GM20431 (cell line): ENCODE data around the gene TMEM161A.
"Not testable (repeated sequence)": the region's sequence is repeated elsewhere in the genome, so short reads cannot be mapped to it uniquely, and the experiment has no call there.

ENCODE experiments used
- in situ Hi-C: fragments of 300-500 bp; cut with MseI, MboI; formaldehyde crosslinking; loops from one replicate; pipeline ENCODE4 v1.15.0; 2020; ENCODE audit warnings: low sequenced_read_pairs; ENCODE audit not compliant: unreplicated experiment

Gene TMEM161A

DNA sequence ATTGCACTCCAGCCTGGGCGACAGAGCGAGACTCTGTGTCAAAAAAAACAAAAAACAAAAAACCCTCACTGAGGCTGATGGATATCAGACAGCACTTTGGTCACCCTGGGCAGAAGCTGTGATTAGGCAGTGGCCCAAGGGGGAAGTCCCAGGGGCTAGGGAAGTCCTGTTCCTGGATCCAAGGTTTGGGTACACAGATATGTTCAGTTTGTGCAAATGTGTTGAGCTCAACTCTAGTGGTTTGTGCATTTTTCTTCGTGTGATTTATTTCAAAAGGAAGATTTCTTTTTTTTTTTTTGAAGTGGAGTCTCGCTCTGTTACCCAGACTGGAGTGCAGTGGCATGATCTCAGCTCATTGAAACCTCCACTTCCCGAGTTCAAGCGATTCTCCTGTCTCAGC is 19.5 kb upstream of the TMEM161A start:
- in situ Hi-C loops = no loop called here

DNA sequence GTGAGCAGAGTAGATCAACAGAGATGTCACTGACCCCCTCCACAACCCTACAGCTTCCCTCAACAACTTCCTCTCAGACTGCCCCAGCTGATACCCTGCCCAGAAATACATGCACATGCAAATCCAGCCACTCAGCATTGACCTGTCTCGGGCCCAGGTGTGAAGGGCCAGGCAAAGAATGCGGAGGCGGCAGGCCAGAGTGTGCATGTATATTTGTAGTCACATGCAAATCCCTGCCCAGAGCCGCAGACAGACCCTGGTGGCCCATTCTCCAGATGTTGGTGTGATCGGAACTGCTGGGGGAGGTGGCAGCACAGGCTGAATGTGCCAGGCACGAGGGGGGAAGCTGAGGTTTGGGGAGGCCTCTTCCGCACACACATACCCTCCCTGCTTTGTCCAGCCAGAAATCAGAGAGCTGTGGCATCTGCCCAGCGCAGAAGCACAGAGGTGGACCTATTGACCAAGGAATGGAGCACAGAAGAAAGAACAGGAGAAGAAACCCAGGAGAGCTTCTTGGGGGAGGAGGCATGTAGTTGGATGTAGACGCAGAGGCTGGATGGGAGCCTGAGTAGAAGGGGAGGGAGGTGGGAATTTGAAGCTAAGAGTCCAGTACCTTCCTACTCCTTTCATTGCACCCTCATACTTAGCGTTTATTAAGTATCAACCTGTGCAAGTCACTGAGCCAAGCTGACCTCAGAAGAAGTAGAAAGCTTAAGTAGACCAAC is 17.4 kb upstream of the TMEM161A start:
- in situ Hi-C loops = no loop called here

GRCh38 chr19:19154768-19155494 is 16.7 kb upstream of the TMEM161A start:
- in situ Hi-C loops = no loop called here

DNA sequence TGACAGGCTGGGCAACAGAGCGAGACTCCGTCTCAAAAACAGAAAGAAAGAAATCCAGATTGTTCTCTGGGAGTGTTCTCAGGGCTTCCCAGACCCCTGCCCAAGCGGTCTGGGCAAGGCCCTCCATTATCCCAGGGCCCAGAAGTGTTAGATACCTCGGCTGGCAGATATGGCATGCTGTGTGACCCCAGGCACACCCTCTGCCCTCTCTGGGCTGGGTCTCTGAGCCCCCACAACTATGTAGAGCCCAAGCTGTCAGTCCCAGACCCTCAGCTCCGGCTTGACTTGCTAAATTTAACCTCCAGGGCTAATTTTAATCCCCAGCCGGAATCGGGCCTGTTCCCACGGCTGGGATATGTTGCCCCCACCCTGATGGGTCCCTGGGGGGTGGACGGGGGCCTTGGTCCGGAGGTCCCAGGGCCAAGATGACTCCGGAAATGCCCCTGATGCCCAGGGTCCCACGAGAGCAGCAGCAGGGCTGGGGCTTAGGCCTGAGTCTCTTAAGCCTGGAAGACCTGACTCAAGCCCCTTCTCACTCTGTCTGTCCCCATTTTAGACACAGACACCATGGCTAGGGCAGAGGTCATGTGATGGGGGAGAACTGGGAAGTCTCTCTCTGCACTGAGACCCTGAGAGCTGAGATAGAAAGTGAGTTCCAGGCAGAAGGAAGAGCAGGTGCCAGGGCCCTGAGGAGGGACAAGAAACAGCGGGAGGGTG is 14.5 kb upstream of the TMEM161A start:
- in situ Hi-C loops = no loop called here

DNA sequence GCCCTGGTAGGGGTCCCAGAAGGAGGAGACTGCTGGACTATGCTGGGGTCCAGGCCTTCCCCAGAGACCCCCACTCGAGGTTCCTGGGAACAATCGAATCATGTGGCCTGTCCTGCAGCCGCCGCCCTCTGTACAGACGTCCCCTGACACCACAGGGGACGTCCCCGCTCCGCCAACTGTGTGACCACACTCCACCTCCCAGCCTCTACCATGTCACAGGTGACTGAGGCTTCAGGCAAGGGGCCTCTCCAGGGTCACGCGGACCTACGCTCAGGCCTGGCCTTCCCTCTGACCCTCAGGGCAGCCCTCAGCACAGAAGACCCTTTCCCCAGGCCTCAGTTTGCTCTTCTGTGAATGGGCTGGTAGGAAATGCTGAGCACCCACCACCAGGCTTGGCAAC is 13.1 kb upstream of the TMEM161A start:
- in situ Hi-C loops = no loop called here

DNA sequence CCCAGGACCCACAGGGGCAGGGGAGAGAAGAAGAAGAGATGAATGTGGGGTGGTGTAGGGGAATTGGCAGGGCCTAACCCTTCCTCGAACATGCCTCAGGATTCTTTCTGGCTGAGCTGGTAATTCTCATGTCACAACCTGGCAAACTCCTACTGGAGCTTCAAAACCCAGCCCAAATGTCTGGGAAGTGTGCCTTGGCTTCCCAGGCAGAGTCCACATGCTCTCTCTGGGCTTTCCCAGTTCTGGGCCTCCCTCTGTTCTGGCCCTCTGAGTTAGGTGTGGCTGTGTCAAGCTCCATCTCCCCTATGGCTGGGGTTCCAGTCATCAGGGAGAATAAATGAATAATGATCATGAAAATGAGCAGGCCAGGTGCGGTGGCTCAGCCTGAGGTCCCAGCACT is 11.2 kb upstream of the TMEM161A start:
- in situ Hi-C loops = no loop called here

- in situ Hi-C loops = not testable (repeated sequence)
These were observed 10.2 kb upstream of the TMEM161A start for GRCh38 chr19:19148504-19148903.

GRCh38 chr19:19147344-19147743 is 9.1 kb upstream of the TMEM161A start:
- in situ Hi-C loops = no loop called here

GRCh38 chr19:19146865-19147264 is 8.6 kb upstream of the TMEM161A start:
- in situ Hi-C loops = no loop called here

DNA sequence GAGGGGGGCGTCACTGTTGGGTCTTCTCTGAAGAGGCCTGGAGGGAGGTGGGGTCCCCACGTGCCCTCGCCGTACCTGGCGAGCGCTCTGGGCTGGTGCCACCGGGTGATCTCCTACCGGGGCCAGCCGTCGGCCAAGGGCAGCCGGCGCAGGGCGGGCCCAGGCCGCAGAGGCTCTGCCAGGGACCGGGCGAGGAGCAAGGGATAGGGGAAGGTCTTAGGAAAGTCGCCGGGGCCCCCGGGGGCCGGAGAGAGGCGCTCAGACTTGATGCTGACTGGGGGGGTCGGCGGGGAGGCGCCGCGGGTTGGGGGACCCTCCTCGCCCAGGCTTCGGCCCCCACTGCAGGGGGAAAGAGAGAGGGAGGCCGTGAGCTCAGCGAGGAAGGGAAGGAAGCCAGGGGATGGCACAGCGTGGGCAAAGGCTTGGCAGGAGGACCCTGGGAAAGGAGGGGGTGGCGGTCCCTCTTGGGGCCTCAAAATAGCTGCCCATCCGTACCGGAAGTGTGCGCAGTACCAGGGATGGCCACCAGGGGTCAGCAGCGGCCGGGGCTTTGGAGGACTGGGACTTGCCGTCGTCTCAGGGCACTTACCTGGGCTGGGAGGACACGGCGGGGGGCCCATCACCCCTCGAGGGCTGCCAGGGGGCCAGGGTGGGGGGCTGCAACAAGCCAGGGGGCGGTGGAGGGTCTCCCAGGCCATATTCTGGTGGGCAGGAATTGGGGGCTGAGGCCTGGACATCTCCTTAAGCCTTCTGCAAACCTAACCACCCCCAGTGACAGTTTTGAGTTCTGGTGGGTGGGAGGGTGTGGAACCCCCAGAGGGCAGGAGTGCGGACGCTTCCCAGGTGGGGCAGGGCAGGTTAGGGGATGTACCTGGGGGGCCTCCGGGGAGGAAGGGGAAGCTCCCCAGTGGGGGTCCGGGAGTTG is 7.7 kb upstream of the TMEM161A start:
- in situ Hi-C loops = no loop called here

DNA sequence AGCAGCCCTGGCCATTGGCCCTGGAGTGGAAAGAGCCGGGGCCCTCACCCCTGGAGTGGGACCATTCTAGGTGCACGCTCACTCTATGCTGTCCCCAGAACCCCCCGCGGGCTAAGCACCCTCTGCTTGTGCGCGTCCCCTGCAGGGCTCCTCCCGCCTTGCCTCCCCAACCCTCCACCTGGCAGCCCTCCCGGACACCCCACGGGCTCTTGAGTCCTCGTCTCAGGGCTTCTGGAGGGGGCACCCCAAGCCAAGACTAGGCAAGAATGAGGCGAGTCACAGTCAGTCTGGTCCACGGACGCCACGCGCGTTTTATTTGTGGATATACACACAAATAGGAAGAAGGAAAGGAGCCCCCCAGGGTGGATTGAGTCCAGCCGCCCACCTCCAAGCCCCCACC is 7.0 kb upstream of the TMEM161A start:
- in situ Hi-C loops = no loop called here

- in situ Hi-C loops = no loop called here
These were observed 4.1 kb upstream of the TMEM161A start for GRCh38 chr19:19142347-19142746.

DNA sequence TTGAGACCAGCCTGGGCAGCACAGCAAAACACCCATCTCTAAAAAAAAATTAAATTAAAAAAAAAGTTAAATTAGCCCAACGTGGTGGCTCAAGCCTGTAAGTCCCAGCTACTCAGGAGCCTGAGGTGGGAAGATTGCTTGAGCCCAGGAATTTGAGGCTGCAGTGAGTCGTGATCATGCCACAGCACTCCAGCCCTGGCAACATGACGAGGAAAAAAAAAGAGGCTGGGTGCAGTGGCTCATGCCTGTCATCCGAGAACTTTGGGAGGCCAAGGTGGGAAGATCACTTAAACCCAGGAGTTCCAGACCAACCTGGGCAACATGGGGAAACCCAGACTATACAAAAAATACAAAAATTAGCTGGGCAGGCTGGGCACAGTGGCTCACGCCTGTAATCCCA is 2.2 kb upstream of the TMEM161A start:
- in situ Hi-C loops = no loop called here

DNA sequence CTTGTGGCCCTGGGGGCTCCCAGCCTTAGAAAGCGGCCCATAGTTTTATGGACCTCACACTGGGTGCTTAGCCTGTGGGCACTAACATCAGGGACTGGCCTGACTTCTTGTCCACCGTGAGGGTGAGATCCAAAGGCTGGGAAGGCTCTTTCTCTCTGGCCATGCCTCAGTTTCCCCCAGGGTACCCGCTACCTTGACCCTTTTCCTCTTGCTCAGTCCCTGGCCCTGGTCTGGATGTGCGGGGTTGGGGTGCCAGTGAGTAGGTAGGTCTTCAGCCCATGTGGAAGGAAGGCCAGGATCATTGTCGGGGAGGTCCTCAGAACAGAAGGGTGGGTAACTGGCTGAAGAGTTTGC is 1.6 kb upstream of the TMEM161A start:
- in situ Hi-C loops = no loop called here

GRCh38 chr19:19137556-19138108 is 646 bp downstream of the TMEM161A start:
- in situ Hi-C loops = no loop called here

- in situ Hi-C loops = not testable (repeated sequence)
These were observed 2.6 kb downstream of the TMEM161A start for GRCh38 chr19:19135713-19136112.

GRCh38 chr19:19134687-19135158 is 3.6 kb downstream of the TMEM161A start:
- in situ Hi-C loops = no loop called here

DNA sequence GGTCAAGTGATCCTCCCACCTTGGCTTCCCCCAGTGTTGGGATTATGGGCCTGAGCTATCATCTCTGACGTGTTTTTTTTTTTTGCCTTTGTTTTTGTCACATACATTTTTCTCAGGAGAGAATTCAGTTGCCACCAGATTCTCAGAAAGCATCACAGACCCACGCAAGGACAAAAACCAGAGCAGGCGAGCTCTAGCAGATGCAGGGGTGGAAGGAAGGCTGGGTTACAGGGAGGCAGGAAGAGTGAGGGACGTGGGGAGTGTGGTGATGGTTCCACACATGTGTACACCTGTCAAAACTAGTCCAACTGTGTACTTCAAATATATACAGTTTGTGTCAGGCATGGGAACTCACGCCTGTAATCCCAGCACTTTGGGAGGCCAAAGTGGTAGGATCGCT is 4.3 kb downstream of the TMEM161A start:
- in situ Hi-C loops = no loop called here

GRCh38 chr19:19132912-19133311 is 5.4 kb downstream of the TMEM161A start:
- in situ Hi-C loops = no loop called here

DNA sequence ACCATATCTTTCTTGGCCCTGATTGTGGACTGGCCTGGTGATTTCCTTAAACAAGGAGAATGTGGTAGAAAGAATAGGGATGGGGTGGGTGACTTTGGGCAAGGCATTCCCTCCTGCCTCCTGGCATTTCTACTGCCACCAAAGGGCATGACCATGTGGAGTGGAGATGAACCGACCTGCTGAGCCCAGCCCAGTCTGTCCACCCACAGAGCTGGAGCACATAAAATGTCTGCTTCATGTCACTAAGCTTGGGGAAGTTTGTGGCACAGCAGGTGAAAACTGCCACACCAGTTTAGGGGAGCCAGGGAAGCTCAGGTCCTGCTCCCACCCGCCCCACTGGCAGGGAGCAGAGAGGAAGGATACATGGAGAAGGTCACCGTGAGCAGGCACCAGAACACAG is 6.3 kb downstream of the TMEM161A start:
- in situ Hi-C loops = no loop called here
